ENCODE data around the gene ZNF618. TPM values are rescaled to one million over a fixed set of nuclear protein-coding genes. Genes with fewer than 3 reads are reported as not detected.

ZNF618 gene
- total RNA-seq, 4 donors from 2014 or later: 0.68 to 2.1 (median 1.3) TPM

- no peaks in the 10 kb centered on the region for H3K36me3 ChIP-seq
- no peaks in the 10 kb centered on the region for H3K4me1 ChIP-seq
- DNase-seq: no peak
- 80 to 86% methylated on average over 13 of the region's 13 CpGs for WGBS, 2 donors
- H3K4me3 ChIP-seq: no peak overlapping the region
- no peaks in the 10 kb centered on the region for H3K27me3 ChIP-seq
- intact Hi-C loops (cut with DNase I): no loop called here
- H3K9me3 ChIP-seq: no peaks in the 10 kb centered on the region
- no peak for TF ChIP-seq POLR2A (IDR thresholded peaks at IDR 0.05)
- TF ChIP-seq, protein P1, sequence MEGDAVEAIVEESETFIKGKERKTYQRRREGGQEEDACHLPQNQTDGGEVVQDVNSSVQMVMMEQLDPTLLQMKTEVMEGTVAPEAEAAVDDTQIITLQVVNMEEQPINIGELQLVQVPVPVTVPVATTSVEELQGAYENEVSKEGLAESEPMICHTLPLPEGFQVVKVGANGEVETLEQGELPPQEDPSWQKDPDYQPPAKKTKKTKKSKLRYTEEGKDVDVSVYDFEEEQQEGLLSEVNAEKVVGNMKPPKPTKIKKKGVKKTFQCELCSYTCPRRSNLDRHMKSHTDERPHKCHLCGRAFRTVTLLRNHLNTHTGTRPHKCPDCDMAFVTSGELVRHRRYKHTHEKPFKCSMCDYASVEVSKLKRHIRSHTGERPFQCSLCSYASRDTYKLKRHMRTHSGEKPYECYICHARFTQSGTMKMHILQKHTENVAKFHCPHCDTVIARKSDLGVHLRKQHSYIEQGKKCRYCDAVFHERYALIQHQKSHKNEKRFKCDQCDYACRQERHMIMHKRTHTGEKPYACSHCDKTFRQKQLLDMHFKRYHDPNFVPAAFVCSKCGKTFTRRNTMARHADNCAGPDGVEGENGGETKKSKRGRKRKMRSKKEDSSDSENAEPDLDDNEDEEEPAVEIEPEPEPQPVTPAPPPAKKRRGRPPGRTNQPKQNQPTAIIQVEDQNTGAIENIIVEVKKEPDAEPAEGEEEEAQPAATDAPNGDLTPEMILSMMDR (IDR thresholded peaks at IDR 0.05): no peak
- H3K27ac ChIP-seq: no peak overlapping the region
Measured at GRCh38 chr9:113943112-113944009, 67.3 kb downstream of the ZNF618 start.

GRCh38 chr9:113945784-113946183, 69.7 kb downstream of the ZNF618 start:
- Histone ChIP-seq H3K4me3 (no peak overlapping the region), H3K9me3 (no peaks in the 10 kb centered on the region), H3K4me1 (no peaks in the 10 kb centered on the region), H3K27ac (no peak overlapping the region), H3K27me3 (no peaks in the 10 kb centered on the region), H3K36me3 (no peaks in the 10 kb centered on the region)
- no peak for DNase-seq
- WGBS, 2 donors: 84 to 93% methylated on average over 6 to 8 of the region's 8 CpGs
- no peak for TF ChIP-seq POLR2A (IDR thresholded peaks at IDR 0.05)
- TF ChIP-seq, protein P1 (IDR thresholded peaks at IDR 0.05): no peak
- intact Hi-C loops (cut with DNase I): loop anchor here (5.0 kb wide), 1 partner anchor 52 kb away; no protein-coding TSS in a partner anchor

GRCh38 chr9:113946496-113947115, 70.5 kb downstream of the ZNF618 start:
- DNase-seq: no peak
- TF ChIP-seq, protein P1 (IDR thresholded peaks at IDR 0.05): no peak
- no peak for TF ChIP-seq POLR2A (IDR thresholded peaks at IDR 0.05)

GRCh38 chr9:113947941-113948340, 71.8 kb downstream of the ZNF618 start:
- Histone ChIP-seq H3K27me3 (no peaks in the 10 kb centered on the region), H3K27ac (no peak overlapping the region), H3K9me3 (no peaks in the 10 kb centered on the region), H3K4me3 (no peak overlapping the region), H3K4me1 (no peaks in the 10 kb centered on the region), H3K36me3 (no peaks in the 10 kb centered on the region)
- DNase-seq: no peak
- WGBS, 2 donors: 82 to 83% methylated on average over 8 of the region's 8 CpGs
- TF ChIP-seq, protein P1 (IDR thresholded peaks at IDR 0.05): no peak
- no peak for TF ChIP-seq POLR2A (IDR thresholded peaks at IDR 0.05)
- intact Hi-C loops (cut with DNase I): loop anchor here (5.0 kb wide), 1 partner anchor 49 kb away; no protein-coding TSS in a partner anchor

More at GRCh38 chr9:113946496-113947115, 70.5 kb downstream of the ZNF618 start:
- Histone ChIP-seq H3K36me3 (no peaks in the 10 kb centered on the region), H3K27me3 (no peaks in the 10 kb centered on the region), H3K4me1 (no peaks in the 10 kb centered on the region), H3K27ac (no peak overlapping the region), H3K4me3 (no peak overlapping the region), H3K9me3 (no peaks in the 10 kb centered on the region)
- intact Hi-C loops (cut with DNase I): loop anchor here (5.0 kb wide), 1 partner anchor 51 kb away; no protein-coding TSS in a partner anchor
- WGBS, 2 donors: 90 to 92% methylated on average over 10 of the region's 11 CpGs

All from esophagus squamous epithelium (tissue), 5 donors.